ENCODE measurements around the gene TDRD6. TPM values are rescaled to one million over a fixed set of nuclear protein-coding genes. Genes with fewer than 3 reads are reported as not detected.

Gene TDRD6
- polyA plus RNA-seq, 2 of the 4 experiments (the other 2 are of a cell fraction), result 0.03 TPM; not detected in 1

- WGBS (ENCODE audit: missing lambda C conversion rate), result 48% methylated on average over 2 of the region's 2 CpGs
- H3K27ac ChIP-seq, result no peak overlapping the region
- no peak overlapping the region for H3K4me2 ChIP-seq
- ChIA-PET POLR2A (no interaction called here), CTCF (no interaction called here)
- DNase-seq (ENCODE audit: low read depth in 1 of 2, low spot score in 1 of 2) (no peak), FAIRE-seq (no peak), ATAC-seq (no peak)
- no peaks in the 10 kb centered on the region for H3K9me3 ChIP-seq
- no peak overlapping the region for H3K4me3 ChIP-seq
- no peaks in the 10 kb centered on the region for H3K4me1 ChIP-seq
- TF ChIP-seq HEYL (CRISPR knock-in tag; IDR thresholded peaks at IDR 0.05), result no peak
- TF ChIP-seq RAD21 (conservative IDR thresholded peaks at IDR 0.05 in 1 of 2, IDR thresholded peaks at IDR 0.05 in 1 of 2), result no peak
- no peak for TF ChIP-seq ELK1 (IDR thresholded peaks at IDR 0.05; ENCODE audit: low read depth, low read length)
Observed at GRCh38 chr6:46667377-46667776, 20.3 kb upstream of the TDRD6 start.

GRCh38 chr6:46674410-46674809 is 13.3 kb upstream of the TDRD6 start:
- Histone ChIP-seq H3K27ac (no peak overlapping the region), H3K4me1 (no peaks in the 10 kb centered on the region), H3K9me3 (no peaks in the 10 kb centered on the region), H3K4me2 (no peak overlapping the region), H3K4me3 (no peak overlapping the region)
- no peak for DNase-seq (ENCODE audit: low read depth in 1 of 2, low spot score in 1 of 2)
- ChIA-PET POLR2A (no interaction called here), CTCF (interaction anchor here (1.3 kb wide), 1 partner anchor 19 kb away, joined by 6 read pairs; no protein-coding TSS in a partner anchor)
- FAIRE-seq, result no peak
- no peak for TF ChIP-seq RNF2 (IDR thresholded peaks at IDR 0.05; ENCODE audit: borderline replicate concordance, low read depth)
- WGBS (ENCODE audit: missing lambda C conversion rate), result 9% methylated on average over 1 of the region's 1 CpG
- ATAC-seq, result no peak

DNA sequence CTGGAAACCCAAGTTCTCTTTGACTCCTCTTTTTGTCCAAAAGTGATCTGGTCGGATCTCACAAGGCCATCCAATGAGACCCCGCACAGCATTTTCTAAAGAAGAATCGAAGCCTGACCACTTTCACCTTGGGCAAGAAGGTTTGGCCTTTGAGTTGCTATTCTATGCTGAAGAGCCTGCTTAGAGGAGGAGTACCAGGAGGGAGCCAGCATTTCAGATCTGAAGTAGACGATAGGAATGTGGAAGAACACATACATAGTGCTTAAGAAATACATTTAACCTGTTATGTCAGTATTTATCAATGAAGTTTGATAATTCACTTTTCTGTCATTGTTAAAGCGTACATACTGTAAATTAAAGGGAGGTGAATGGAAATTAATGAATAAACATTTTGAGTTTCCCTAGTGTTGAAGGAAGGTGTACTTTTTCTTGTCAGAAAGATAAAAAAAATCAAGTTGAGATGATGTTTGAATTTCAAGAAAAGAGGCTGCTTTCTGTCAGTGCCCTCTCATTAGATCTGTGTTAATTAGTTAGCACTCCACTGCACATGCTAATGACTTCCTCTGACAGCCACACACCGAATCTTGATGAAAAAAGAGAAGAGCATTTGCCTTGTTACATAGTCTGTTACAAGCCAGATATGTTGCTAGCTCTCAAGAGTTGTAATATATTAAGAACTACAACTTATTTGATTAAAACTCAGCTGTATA is 10.9 kb upstream of the TDRD6 start:
- FAIRE-seq (no peak), DNase-seq (ENCODE audit: low read depth in 1 of 2, low spot score in 1 of 2) (no peak), ATAC-seq (no peak)
- ChIA-PET POLR2A (no interaction called here), CTCF (no interaction called here)
- 59% methylated on average over 6 of the region's 6 CpGs for WGBS (ENCODE audit: missing lambda C conversion rate)
- Histone ChIP-seq H3K9me3 (no peaks in the 10 kb centered on the region), H3K4me2 (no peak overlapping the region), H3K4me1 (no peaks in the 10 kb centered on the region), H3K27ac (no peak overlapping the region), H3K4me3 (no peak overlapping the region)
- TF ChIP-seq HOXB13 (CRISPR knock-in tag; IDR thresholded peaks at IDR 0.05; ENCODE audit: low read depth) (no peak), TFCP2L1 (CRISPR knock-in tag; IDR thresholded peaks at IDR 0.05) (no peak), ATOH8 (CRISPR knock-in tag; IDR thresholded peaks at IDR 0.05; ENCODE audit: low read depth) (no peak), CHD2 (IDR thresholded peaks at IDR 0.05; ENCODE audit: low read length, partially characterized antibody) (no peak), MAX (IDR thresholded peaks at IDR 0.05) (no peak), MAFK (IDR thresholded peaks at IDR 0.05; ENCODE audit: partially characterized antibody) (no peak), MAZ (IDR thresholded peaks at IDR 0.05; ENCODE audit: borderline replicate concordance, low read depth, low read length) (no peak), HES2 (IDR thresholded peaks at IDR 0.05) (no peak), NPAS2 (CRISPR knock-in tag; IDR thresholded peaks at IDR 0.05; ENCODE audit: borderline replicate concordance) (no peak), RFX5 (IDR thresholded peaks at IDR 0.05) (no peak), KDM1A (IDR thresholded peaks at IDR 0.05; ENCODE audit: low read depth) (no peak), CBX8 (IDR thresholded peaks at IDR 0.05) (no peak), TP53 (CRISPR knock-in tag; IDR thresholded peaks at IDR 0.05) (no peak)
- TF ChIP-seq, protein P1, sequence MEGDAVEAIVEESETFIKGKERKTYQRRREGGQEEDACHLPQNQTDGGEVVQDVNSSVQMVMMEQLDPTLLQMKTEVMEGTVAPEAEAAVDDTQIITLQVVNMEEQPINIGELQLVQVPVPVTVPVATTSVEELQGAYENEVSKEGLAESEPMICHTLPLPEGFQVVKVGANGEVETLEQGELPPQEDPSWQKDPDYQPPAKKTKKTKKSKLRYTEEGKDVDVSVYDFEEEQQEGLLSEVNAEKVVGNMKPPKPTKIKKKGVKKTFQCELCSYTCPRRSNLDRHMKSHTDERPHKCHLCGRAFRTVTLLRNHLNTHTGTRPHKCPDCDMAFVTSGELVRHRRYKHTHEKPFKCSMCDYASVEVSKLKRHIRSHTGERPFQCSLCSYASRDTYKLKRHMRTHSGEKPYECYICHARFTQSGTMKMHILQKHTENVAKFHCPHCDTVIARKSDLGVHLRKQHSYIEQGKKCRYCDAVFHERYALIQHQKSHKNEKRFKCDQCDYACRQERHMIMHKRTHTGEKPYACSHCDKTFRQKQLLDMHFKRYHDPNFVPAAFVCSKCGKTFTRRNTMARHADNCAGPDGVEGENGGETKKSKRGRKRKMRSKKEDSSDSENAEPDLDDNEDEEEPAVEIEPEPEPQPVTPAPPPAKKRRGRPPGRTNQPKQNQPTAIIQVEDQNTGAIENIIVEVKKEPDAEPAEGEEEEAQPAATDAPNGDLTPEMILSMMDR (IDR thresholded peaks at IDR 0.05), result no peak
